ENCODE data around the gene AIF1L.
"Not testable (repeated sequence)": the region's sequence is repeated elsewhere in the genome, so short reads cannot be mapped to it uniquely, and the experiment has no call there.

The AIF1L gene

GRCh38 chr9:131125288-131126058, 29.1 kb downstream of the AIF1L start, which contains the start of gene NUP214:
TSS of gene NUP214 (plus strand) at chr9:131125586. CDS start at chr9:131125705, 119 bp downstream.
- DNase-seq = peak; percentile 98

- no peak for DNase-seq
These were observed 29.7 kb downstream of the AIF1L start for GRCh38 chr9:131126059-131126426.

GRCh38 chr9:131129183-131129582, 32.9 kb downstream of the AIF1L start:
- DNase-seq = no peak

DNA sequence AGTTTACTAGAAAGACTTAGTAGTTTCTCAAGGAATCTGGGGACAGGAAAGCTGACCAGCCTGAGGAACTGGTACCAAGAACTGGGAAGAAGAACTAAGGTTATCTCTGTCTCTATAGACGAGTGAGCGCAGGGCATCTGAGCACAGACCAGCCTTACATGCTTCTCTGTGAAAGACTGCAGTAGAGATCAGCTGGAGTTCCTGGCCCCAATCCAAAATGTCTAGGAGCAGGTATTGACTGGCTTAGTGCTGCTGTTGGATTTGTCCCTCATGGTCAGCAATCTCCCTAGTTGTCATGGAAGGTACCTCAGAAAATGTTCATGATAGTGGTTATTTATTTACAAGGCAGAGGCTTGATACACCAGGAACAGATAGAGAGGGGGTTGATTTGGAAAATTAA, 42.3 kb downstream of the AIF1L start:
- DNase-seq = no peak

GRCh38 chr9:131140112-131140511, 43.8 kb downstream of the AIF1L start:
- no peak for DNase-seq

GRCh38 chr9:131140550-131140949, 44.2 kb downstream of the AIF1L start:
- DNase-seq = peak; percentile 16

- no peak for DNase-seq
These were observed 45.8 kb downstream of the AIF1L start for GRCh38 chr9:131142160-131142559.

- no peak for DNase-seq
These were observed 47.9 kb downstream of the AIF1L start for GRCh38 chr9:131144201-131144600.

DNA sequence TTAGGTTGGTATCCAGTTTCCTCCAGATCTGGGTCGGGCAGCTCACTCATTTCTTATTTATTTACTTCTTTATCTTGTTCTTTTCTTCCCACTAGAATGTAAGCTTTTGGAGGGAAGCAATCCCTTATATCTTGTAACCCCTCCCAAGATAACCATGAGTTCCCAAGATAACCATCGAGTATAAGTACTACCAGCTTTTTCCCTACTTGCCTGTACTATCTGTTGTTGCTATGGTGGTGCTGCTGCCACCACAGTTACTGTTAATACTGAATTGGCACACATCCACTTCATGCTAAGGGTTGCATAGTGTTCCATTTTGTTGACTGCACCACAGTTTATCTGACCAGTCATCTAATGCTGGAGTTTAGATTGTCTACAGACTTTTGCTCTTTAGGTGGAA, 48.9 kb downstream of the AIF1L start:
- peak; percentile 19 for DNase-seq

GRCh38 chr9:131146186-131146585, 49.9 kb downstream of the AIF1L start:
- no peak for DNase-seq

DNA sequence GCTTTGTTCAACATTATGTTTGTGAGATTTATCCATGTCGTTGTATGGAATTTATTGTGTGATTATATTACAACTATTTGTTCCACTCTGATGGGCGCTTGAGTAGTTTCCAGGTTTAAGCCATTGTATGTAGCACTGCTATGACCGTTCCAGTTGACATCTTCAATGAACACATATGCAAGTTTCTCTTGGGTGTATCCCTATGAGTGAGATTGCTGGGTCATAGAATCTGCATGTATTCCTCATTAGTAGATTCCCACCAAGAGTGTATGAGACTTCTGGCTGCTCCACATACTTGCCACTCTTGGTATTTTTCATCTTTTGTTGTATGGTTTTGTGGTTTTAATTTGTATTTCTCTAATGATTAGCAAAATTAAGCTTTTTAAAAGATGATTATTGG, 51.9 kb downstream of the AIF1L start:
- no peak for DNase-seq

DNA sequence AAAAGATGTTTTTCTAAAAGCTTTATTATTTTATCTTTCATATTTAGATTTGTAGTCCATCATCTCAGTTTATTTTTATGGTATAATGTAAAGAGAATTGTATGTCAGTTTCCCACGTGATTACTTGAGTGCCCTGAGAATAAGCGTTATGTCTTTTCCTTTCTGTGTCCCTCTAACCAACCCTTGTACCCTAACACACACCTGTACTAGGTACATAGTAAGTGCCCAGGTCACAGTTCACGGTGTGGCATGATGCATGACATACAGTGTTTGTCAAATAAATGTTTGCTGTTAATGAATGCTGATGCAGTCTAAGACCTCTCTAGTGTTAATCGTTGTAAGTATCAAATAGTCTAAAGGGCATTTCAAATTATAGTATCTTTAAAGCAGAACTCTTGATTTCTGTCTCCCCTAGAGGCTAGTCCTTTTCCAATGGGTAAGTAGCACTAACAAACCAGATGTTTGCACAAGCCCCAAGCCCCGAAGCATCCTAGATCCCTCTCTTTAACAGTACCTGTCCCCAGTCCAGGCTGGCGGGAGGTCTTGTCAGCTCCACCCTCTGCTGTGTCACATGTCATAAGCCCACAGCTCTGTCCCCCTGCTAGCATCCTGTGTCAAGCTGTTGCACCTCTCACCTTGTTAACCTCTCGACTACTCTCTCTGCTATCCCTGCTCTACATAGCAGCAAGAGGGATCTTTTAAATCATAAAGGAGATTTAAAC, 52.8 kb downstream of the AIF1L start:
- DNase-seq = no peak

- no peak for DNase-seq
These were observed 53.3 kb downstream of the AIF1L start for GRCh38 chr9:131149688-131150053.

DNA sequence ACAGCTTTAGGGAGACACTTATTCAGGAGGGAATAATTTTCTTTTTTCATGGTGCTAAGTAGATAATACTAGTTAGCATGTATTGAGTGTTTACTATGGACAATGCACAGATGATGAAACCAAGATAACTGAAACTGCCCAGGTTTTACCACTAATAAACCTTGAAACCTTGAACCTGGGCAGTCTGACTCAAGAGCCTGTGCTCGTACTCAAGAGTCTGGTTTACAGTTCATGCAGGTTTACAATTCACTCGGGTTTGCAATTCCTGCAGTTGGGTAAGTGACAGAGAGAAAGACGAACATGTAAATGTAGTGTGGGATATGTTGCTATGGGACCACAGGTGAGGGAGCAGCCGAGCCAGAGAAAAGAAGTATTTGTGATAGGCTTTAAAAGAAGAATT, 57.3 kb downstream of the AIF1L start:
- no peak for DNase-seq

DNA sequence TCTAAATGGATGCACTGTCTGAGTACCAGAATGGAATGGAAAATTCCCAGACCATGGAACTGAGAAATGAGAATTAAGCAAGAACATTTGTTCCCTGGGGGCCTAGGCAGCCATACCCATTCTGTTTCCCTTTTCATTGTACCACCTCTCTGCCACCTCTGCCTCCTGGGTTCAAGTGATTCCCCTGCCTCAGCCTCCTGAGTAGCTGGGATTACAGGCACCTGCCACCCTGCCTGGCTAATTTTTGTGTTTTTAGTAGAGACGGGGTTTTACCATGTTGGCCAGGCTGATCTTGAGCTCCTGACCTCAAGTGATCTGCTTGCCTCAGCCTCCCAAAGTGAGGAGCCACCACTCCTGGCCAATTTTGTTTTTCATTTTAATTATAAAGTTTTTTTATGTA, 62.3 kb downstream of the AIF1L start:
- DNase-seq = not testable (repeated sequence)

DNA sequence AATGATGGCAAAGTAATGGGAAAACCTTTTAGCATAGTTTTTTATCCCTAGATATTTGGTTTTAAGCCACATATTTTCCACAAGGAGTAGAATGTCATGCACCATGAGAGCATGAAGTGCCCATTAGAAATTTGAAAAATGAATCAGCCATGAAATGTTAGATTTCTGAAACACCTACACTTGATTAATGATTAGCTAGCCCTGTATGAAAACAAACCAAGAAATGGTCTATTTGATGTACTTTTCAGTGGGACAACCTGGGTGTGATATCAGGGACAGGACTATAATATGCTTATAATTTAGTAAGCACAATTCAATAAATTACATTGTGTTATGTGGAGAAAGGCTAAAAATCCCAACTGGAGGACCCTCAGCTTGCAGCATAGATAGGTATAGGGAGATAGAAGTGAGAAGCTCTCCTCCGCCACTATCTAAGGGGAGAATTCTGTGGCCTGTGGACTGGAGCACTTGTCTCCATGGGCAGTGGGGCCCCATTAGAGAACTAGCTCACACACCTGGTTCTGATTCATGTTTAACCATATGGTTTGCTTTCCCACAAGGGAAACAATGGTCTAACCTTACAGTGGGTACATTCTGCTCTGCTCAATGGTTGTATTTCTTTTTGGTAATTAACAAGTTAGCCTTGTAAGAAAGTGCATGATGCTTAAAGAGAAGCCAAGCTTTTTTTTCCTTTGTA, 64.2 kb downstream of the AIF1L start:
- DNase-seq = no peak

DNA sequence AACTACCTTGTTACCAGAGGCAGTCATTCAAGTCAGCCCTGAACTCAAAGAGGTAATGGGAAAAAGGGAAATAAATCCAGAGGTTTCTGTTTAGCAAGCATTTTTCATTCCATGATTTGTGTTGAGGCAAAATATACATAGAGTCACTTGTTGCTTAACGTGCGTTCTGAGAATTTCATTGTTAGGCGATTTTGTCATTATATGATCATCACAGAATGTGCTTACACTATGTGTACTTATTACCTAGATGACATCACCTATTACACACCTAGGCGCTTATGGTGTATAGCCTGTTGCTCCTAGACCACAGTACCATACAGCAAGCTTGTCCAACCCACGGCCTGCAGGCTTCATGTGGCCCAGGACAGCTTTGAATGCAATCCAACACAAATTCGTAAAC, 65.3 kb downstream of the AIF1L start:
- no peak for DNase-seq

DNA sequence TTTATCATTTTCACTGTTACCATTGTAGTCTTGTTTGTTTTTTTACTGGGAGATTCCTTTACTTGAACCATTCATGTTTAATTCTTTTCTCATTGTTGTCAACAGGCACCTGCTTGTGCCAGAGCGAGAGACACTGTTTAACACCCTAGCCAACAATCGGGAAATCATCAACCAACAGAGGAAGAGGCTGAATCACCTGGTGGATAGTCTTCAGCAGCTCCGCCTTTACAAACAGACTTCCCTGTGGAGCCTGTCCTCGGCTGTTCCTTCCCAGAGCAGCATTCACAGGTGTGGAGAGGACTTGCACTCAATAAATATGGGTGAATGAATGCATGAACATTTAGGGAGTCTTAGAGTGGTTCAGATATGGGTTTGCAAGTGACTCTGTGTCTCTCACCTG, 66.6 kb downstream of the AIF1L start:
- DNase-seq = no peak

GRCh38 chr9:131165523-131165922, 69.2 kb downstream of the AIF1L start:
- DNase-seq = no peak

- no peak for DNase-seq
These were observed 70.9 kb downstream of the AIF1L start for GRCh38 chr9:131167146-131167692.

DNA sequence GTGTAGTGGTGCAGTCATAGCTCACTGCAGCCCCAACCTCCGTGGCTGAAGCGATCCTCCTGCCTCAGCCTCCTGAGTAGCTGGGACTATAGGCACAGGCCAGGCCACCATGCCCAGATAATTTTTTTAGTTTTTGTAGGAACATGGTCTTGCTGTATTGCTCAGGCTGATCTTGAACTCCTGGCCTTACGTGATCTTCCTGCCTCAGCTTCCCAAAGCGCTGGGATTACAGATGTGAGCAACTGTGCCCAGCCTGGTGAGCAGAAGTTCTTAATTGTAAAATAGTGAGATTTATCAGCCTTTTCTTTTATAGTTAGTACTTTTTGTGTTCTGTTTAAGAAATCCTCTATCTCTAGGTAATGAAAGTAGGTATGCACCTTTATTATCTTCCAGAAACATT, 71.6 kb downstream of the AIF1L start:
- no peak for DNase-seq

GRCh38 chr9:131169563-131170240, 73.4 kb downstream of the AIF1L start:
- no peak for DNase-seq

All from hematopoietic multipotent progenitor cell treated with erythropoietin and hydrocortisone succinate and interleukin-3 and kit ligand, for 8 days (in vitro differentiated cells).